Measurements from ENCODE around the gene EGLN3. TPM values are rescaled to one million over a fixed set of nuclear protein-coding genes. Genes with fewer than 3 reads are reported as not detected.

Gene EGLN3
- total RNA-seq, 1 experiment from 2014 or later: 23.6 TPM

DNA sequence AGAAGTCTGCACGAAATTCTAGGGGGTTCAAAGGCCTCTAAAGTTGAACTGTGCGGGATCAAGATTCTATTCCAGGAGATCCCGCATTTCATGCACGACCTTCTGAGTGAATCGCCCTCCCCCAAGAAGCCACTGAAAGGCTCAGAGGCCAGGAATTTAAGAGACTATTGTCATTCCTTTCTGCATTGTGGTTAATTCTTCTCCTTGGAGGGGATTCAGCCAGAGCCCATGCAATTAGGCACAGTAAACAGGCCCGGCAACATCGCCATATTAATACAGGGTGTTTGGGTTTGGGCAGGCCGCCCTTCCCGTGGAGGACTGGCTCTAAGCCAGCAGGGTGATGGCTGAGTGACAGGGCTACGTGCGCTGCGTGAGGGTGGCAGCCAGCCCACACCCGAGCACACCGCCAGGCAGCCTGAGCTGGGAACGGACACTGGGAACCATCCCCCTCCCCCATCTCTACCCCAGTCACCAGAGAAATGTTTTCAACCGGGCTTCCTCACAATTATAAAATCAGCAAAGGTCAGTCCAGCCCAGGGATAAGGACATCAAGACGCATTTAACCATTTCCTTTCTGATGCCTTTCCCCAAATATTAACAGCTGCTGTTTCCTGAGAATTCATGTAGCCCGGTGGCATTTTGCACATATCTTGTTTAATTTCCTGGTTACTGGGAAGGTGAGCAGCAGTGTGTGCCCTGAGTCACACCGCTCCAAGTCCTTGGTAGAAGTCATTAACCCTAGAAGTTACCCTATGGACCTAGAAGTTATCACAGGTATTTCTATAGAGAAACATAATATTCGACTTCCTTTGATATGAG lies 12.5 kb downstream of the EGLN3 start:
- ChIA-PET POLR2A (ENCODE audit: unreplicated experiment) (interaction anchor here (0.5 to 0.6 kb wide), 3 partner anchors 12 to 122 kb away, joined by 4 to 6 read pairs (median 6); partner anchors contain the start of gene EGLN3), CTCF (no interaction called here)
- Histone ChIP-seq H3F3A (ENCODE audit: insufficient read depth, low read depth) (peaks cover 15% of the 10 kb centered on the region; the same call in 1 of the 2 replicates), H3K4me1 (replicated peaks; ENCODE audit: insufficient read depth) (peaks cover 45% of the 10 kb centered on the region), H3K79me2 (ENCODE audit: low read depth) (peaks cover 80% of the 10 kb centered on the region), H3K36me3 (ENCODE audit: low read depth) (no peaks in the 10 kb centered on the region), H2AFZ (peak overlapping the region; percentile 46; the same call in 1 of the 2 replicates), H3K4me2 (peak overlapping the region; percentile 80), H3K27ac (peak overlapping the region; percentile 85), H3K27me3 (ENCODE audit: insufficient read depth, low read depth) (no peaks in the 10 kb centered on the region), H3K4me3 (peak overlapping the region; percentile 51; the same call in 1 of the 2 replicates), H3K9me3 (ENCODE audit: insufficient read depth, low read depth) (no peaks in the 10 kb centered on the region), H4K20me1 (ENCODE audit: insufficient read depth) (no peaks in the 10 kb centered on the region), H3K9me2 (ENCODE audit: insufficient read depth) (no peaks in the 10 kb centered on the region)
- intact Hi-C loops (cut with micrococcal nuclease; ENCODE audit: unreplicated experiment): loop anchor here (1.0 to 10.0 kb wide), 4 partner anchors 21 to 286 kb away; no protein-coding TSS in a partner anchor
- no TSS peak for BruUV-seq (replicated peaks)
- no peak for TF ChIP-seq EZH2 (IDR thresholded peaks at IDR 0.05; ENCODE audit: low read depth)
- TF ChIP-seq, protein P1, sequence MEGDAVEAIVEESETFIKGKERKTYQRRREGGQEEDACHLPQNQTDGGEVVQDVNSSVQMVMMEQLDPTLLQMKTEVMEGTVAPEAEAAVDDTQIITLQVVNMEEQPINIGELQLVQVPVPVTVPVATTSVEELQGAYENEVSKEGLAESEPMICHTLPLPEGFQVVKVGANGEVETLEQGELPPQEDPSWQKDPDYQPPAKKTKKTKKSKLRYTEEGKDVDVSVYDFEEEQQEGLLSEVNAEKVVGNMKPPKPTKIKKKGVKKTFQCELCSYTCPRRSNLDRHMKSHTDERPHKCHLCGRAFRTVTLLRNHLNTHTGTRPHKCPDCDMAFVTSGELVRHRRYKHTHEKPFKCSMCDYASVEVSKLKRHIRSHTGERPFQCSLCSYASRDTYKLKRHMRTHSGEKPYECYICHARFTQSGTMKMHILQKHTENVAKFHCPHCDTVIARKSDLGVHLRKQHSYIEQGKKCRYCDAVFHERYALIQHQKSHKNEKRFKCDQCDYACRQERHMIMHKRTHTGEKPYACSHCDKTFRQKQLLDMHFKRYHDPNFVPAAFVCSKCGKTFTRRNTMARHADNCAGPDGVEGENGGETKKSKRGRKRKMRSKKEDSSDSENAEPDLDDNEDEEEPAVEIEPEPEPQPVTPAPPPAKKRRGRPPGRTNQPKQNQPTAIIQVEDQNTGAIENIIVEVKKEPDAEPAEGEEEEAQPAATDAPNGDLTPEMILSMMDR (conservative IDR thresholded peaks at IDR 0.05): no peak
- peak; percentile 82 to 85 for DNase-seq

DNA sequence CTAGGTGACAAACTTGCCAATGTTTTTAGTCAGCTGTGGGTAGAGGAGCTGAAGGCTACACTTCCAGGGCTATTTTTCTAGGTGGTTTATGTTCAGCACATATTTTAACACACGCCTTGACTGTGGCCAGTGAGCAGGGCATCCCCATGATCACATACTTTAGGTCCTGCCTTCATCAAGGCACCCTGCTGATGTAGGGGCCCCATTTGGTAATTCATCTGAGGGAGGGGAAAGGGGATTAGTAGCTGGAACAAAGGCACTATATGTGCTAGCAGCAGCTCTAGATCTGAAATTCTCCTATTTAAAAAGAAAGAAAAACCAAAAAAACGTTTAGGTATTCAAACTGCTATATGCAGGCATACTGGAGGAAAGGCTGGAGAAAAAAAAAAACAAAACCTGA lies 14.5 kb downstream of the EGLN3 start:
- Histone ChIP-seq H4K20me1 (ENCODE audit: insufficient read depth) (no peaks in the 10 kb centered on the region), H3K36me3 (ENCODE audit: low read depth) (no peaks in the 10 kb centered on the region), H3K9me2 (ENCODE audit: insufficient read depth) (no peaks in the 10 kb centered on the region), H3K4me3 (no peak overlapping the region), H3K27me3 (ENCODE audit: insufficient read depth, low read depth) (no peaks in the 10 kb centered on the region), H3K27ac (no peak overlapping the region), H3K79me2 (ENCODE audit: low read depth) (peaks cover 70% of the 10 kb centered on the region), H3K4me1 (replicated peaks; ENCODE audit: insufficient read depth) (peaks cover 45% of the 10 kb centered on the region), H2AFZ (no peak overlapping the region), H3F3A (ENCODE audit: insufficient read depth, low read depth) (peaks cover 15% of the 10 kb centered on the region; the same call in 1 of the 2 replicates), H3K9me3 (ENCODE audit: insufficient read depth, low read depth) (no peaks in the 10 kb centered on the region), H3K4me2 (no peak overlapping the region)
- DNase-seq: no peak
- ChIA-PET CTCF (no interaction called here), POLR2A (ENCODE audit: unreplicated experiment) (no interaction called here)
- intact Hi-C loops (cut with micrococcal nuclease; ENCODE audit: unreplicated experiment): loop anchor here (5.0 to 10.0 kb wide), 2 partner anchors 146 to 288 kb away; no protein-coding TSS in a partner anchor
- BruUV-seq (replicated peaks): no TSS peak
- no peak for TF ChIP-seq EZH2 (IDR thresholded peaks at IDR 0.05; ENCODE audit: low read depth)
- TF ChIP-seq, protein P1 (conservative IDR thresholded peaks at IDR 0.05): no peak

DNA sequence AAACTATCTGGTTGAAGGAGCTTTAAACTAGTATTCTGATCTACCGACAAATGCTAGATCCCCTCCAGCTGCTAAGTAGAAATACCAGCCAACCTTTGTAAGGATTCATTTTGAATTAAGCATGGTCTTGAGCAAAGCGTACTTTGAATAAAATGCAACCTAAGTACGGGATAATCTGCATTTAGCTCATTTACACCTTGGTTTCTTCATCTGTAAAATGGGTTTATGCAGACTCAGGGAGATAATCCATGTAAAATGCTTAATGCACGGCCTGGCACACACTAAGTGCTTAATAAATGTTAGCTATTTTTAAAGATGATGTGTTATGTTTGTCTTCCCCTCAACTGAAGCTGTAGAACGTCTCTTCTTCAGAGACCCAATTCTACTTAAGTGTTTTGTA lies 15.9 kb downstream of the EGLN3 start:
- H3K4me1 ChIP-seq (replicated peaks; ENCODE audit: insufficient read depth): peaks cover 42% of the 10 kb centered on the region
- H3K9me2 ChIP-seq (ENCODE audit: insufficient read depth): no peaks in the 10 kb centered on the region
- intact Hi-C loops (cut with micrococcal nuclease; ENCODE audit: unreplicated experiment): loop anchor here (5.0 to 10.0 kb wide), 2 partner anchors 147 to 290 kb away; no protein-coding TSS in a partner anchor
- H2AFZ ChIP-seq: no peak overlapping the region
- H3K4me2 ChIP-seq: no peak overlapping the region
- no peaks in the 10 kb centered on the region for H3K9me3 ChIP-seq (ENCODE audit: insufficient read depth, low read depth)
- POLR2A ChIA-PET (ENCODE audit: unreplicated experiment): no interaction called here
- TF ChIP-seq EZH2 (IDR thresholded peaks at IDR 0.05; ENCODE audit: low read depth): no peak
- TF ChIP-seq, protein P1 (conservative IDR thresholded peaks at IDR 0.05): no peak
- no TSS peak for BruUV-seq (replicated peaks)
- no peaks in the 10 kb centered on the region for H4K20me1 ChIP-seq (ENCODE audit: insufficient read depth)
- H3K27ac ChIP-seq: no peak overlapping the region
- CTCF ChIA-PET: interaction anchor here (0.6 kb wide), 1 partner anchor 83 kb away, joined by 3 read pairs; no protein-coding TSS in a partner anchor
- H3K27me3 ChIP-seq (ENCODE audit: insufficient read depth, low read depth): no peaks in the 10 kb centered on the region
- DNase-seq: no peak
- H3F3A ChIP-seq (ENCODE audit: insufficient read depth, low read depth): peaks cover 20% of the 10 kb centered on the region; the same call in 1 of the 2 replicates
- H3K36me3 ChIP-seq (ENCODE audit: low read depth): peaks cover 4% of the 10 kb centered on the region; the same call in 1 of the 2 replicates
- H3K4me3 ChIP-seq: no peak overlapping the region
- peaks cover 58% of the 10 kb centered on the region for H3K79me2 ChIP-seq (ENCODE audit: low read depth)

Measured in PC-9 (cell line).